ENCODE measurements around the gene NT5DC2. TPM values are rescaled to one million over a fixed set of nuclear protein-coding genes. Genes with fewer than 3 reads are reported as not detected.
A peak's percentile ranks its signal among the peaks of the same experiment; 100 is the strongest.

The NT5DC2 gene
- total and polyA plus RNA-seq, 12 donors = 48.6 to 384 (median 89.1) TPM

DNA sequence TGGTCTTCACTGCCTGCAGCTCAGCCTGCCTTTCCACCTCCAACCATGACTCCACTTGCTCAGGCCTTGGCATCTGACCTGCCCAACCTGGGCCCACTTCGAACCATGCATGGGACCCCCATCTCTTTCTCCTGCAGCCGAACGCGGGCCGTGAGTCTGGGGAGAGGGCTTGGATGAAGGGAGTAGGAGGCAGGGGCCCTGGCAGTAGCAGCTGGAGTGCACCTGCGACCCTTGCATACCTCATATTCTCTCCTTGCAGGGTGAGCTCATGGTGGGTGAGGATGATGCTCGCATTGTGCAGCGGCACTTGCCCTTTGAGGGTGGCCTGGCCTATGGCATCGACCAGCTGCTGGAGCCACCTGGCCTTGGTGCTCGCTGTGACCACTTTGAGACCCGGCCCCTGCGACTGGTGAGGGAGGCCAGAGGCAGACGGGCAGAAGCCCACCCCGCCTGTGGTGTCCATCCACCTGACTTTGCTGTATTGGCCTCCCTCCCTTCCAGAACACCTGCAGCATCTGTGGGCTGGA, 13.5 kb downstream of the NT5DC2 start:
- intact Hi-C loops (cut with DNase I) = loop anchor here in 1 of 2 donors (5.0 kb wide), 1 partner anchor 33 kb away; no protein-coding TSS in a partner anchor
- 94 to 96% (median 96%) methylated on average over 11 to 14 of the region's 14 CpGs; no CpG with 5 or more reads in 1 of the 4 donors for WGBS, 4 donors
- TF ChIP-seq, protein P1, sequence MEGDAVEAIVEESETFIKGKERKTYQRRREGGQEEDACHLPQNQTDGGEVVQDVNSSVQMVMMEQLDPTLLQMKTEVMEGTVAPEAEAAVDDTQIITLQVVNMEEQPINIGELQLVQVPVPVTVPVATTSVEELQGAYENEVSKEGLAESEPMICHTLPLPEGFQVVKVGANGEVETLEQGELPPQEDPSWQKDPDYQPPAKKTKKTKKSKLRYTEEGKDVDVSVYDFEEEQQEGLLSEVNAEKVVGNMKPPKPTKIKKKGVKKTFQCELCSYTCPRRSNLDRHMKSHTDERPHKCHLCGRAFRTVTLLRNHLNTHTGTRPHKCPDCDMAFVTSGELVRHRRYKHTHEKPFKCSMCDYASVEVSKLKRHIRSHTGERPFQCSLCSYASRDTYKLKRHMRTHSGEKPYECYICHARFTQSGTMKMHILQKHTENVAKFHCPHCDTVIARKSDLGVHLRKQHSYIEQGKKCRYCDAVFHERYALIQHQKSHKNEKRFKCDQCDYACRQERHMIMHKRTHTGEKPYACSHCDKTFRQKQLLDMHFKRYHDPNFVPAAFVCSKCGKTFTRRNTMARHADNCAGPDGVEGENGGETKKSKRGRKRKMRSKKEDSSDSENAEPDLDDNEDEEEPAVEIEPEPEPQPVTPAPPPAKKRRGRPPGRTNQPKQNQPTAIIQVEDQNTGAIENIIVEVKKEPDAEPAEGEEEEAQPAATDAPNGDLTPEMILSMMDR (IDR thresholded peaks at IDR 0.05) = no peak
- no peak for TF ChIP-seq POLR2A (IDR thresholded peaks at IDR 0.05)
- Histone ChIP-seq H3K4me1 (replicated peaks in 1 of 2) (peaks cover 5 to 11% of the 10 kb centered on the region in 2 donors), H3K36me3 (replicated peaks in 1 of 2) (peaks cover 0 to 36% of the 10 kb centered on the region in 2 donors), H3K9me3 (replicated peaks in 1 of 3) (no peaks in the 10 kb centered on the region), H3K4me3 (no peak overlapping the region), H3K27me3 (no peaks in the 10 kb centered on the region), H3K27ac (no peak overlapping the region)
- DNase-seq = no peak

DNA sequence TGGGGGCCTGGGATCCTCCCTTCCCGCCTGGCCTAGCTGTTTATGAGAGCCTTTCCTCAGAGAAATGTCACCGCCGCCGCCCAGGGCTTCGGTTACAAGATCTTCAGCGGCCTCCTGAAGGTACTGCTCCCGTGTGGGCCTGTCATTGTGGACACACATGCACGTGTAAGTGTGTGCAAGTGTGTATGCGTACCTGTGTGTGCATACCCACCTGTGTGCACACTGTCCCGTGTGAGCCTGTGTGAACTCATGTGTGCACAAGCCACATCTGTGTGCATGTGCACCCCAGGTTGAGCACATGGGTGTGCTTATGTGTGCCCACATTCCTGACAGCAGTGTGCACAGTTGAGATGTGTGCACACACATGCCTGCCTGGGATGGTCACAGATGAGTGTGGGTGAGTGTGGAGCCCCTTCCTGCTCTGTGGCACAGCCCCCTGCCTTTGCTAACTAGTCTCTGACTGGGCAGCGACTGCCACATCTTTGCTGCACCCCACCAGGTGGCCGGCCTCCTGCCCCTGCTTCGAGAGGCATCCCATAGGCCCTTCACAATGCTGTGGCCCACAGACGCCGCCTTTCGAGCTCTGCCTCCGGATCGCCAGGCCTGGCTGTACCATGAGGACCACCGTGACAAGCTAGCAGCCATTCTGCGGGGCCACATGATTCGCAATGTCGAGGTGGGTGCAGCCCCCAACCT, 14.1 kb downstream of the NT5DC2 start:
- Histone ChIP-seq H3K36me3 (replicated peaks in 1 of 2) (peaks cover 0 to 32% of the 10 kb centered on the region in 2 donors), H3K27ac (no peak overlapping the region), H3K4me3 (no peak overlapping the region), H3K4me1 (replicated peaks in 1 of 2) (peaks cover 0 to 4% of the 10 kb centered on the region in 2 donors), H3K27me3 (no peaks in the 10 kb centered on the region), H3K9me3 (replicated peaks in 1 of 3) (no peaks in the 10 kb centered on the region)
- 91 to 96% (median 93%) methylated on average over 12 to 22 of the region's 22 CpGs for WGBS, 4 donors
- no peak for DNase-seq
- TF ChIP-seq POLR2A (IDR thresholded peaks at IDR 0.05) = no peak
- TF ChIP-seq, protein P1 (IDR thresholded peaks at IDR 0.05) = no peak
- intact Hi-C loops (cut with DNase I) = loop anchor here in 1 of 2 donors (5.0 kb wide), 1 partner anchor 32 kb away; no protein-coding TSS in a partner anchor

DNA sequence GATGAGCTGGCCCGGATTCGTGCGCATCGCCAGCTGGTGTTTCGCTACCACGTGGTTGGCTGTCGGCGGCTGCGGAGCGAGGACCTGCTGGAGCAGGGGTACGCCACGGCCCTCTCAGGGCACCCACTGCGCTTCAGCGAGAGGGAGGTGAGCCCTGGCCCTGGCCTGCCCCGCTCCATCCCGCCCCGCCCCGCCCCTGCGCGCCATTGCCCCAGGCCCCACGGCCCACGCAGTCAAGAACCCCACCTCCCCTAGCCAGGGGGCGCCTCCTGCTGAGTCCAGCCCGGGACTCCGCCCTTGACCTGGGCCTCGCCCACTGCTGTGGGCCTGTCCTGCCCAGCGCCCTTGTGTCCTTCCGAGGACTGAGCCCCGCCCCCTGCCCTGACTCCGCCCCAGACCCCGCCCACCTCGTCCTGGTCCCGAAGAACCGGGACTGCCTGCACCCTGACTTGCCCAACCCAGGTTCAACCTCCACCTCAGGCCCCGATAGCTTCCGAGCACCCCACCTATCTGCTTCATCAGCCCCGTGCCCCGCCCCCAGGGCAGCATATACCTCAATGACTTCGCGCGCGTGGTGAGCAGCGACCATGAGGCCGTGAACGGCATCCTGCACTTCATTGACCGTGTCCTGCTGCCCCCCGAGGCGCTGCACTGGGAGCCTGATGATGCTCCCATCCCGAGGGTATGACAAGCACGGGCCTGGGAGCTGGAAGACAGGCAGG, 14.8 kb downstream of the NT5DC2 start:
- peak overlapping the region in 1 of 5 donors; percentile 20 for H3K27ac ChIP-seq
- no peaks in the 10 kb centered on the region for H3K4me1 ChIP-seq (replicated peaks in 1 of 2)
- WGBS, 4 donors = 47 to 81% (median 63%) methylated on average over 16 to 50 of the region's 50 CpGs
- intact Hi-C loops (cut with DNase I) = no loop called here
- H3K27me3 ChIP-seq = no peaks in the 10 kb centered on the region
- DNase-seq = peak in 1 of 7 donors; percentile 56
- peak overlapping the region in 1 of 4 donors; percentile 24 for H3K4me3 ChIP-seq
- peaks cover 0 to 25% of the 10 kb centered on the region in 2 donors for H3K36me3 ChIP-seq (replicated peaks in 1 of 2)
- no peak for TF ChIP-seq POLR2A (IDR thresholded peaks at IDR 0.05)
- no peaks in the 10 kb centered on the region for H3K9me3 ChIP-seq (replicated peaks in 1 of 3)

DNA sequence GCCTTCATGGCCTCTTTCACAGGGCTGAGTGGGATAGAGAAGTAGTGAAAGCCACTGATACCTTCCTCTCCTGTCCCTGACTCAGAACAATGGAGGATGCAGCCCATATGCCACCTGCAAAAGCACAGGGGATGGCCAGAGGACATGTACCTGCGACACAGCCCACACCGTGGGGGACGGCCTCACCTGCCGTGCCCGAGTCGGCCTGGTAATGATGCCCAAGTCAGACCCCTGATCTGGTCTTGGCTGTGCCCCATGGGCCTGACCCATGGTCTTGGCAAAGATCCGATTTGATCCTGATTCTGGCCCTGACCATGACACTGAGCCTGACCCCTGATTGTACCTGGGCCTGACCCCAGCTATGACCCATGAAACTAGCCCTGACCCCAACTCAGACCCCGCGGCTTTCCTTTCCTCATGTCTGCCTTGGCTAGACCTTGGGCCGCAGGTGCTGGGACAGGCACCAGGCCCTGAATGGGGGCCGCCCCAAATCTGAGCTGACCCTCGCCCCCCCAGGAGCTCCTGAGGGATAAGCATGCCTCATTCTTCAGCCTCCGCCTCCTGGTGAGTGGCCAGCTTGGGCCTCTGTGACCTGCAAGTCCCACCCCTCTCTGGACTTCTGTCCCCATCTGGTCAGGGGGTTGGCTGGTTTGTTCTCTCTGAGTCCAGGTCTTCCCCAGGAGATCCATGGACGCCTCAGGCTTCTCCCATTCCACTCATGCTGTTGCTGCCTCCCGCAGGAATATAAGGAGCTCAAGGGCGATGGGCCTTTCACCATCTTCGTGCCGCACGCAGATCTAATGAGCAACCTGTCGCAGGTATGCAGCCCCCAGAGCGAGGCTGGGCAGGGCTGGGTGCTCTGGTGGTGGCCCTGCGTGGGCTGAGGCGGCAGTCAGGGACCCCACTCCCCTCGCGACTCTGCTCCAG, 15.6 kb downstream of the NT5DC2 start:
- peak overlapping the region in 1 of 4 donors; percentile 24 for H3K4me3 ChIP-seq
- TF ChIP-seq POLR2A (IDR thresholded peaks at IDR 0.05) = no peak
- TF ChIP-seq, protein P1 (IDR thresholded peaks at IDR 0.05) = no peak
- WGBS, 4 donors = 85 to 92% (median 88%) methylated on average over 19 to 25 of the region's 25 CpGs

More for the DNA sequence above, 15.6 kb downstream of the NT5DC2 start:
- H3K27me3 ChIP-seq = no peaks in the 10 kb centered on the region
- H3K9me3 ChIP-seq (replicated peaks in 1 of 3) = no peaks in the 10 kb centered on the region
- intact Hi-C loops (cut with DNase I) = no loop called here
- H3K27ac ChIP-seq = no peak overlapping the region
- DNase-seq = no peak
- H3K4me1 ChIP-seq (replicated peaks in 1 of 2) = no peaks in the 10 kb centered on the region
- H3K36me3 ChIP-seq (replicated peaks in 1 of 2) = peaks cover 0 to 16% of the 10 kb centered on the region in 2 donors

All from adrenal gland (tissue), 12 donors.